ENCODE results near the gene TNIK.

DNA sequence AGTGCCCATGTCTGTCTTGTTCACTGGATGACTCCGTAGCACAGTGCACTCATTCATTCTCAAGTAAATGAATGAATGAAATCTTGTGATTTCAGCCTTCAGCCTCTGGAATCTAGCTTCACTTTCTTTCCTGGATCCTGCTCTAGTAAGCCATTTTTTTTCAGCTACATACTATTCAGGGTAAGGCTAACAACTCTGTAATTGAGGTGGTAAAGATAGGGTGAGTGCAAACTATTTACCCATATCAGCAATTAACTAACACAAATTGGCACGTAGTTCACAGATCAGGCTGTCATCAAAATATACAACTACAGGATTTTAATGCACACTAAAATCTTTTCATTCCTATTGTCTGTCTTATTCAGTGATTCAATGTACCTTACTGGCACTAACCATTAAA, 238.6 kb downstream of the TNIK start:
- no peak for TF ChIP-seq ZFX (IDR thresholded peaks at IDR 0.05; ENCODE audit: borderline replicate concordance)
- TF ChIP-seq, protein P1, sequence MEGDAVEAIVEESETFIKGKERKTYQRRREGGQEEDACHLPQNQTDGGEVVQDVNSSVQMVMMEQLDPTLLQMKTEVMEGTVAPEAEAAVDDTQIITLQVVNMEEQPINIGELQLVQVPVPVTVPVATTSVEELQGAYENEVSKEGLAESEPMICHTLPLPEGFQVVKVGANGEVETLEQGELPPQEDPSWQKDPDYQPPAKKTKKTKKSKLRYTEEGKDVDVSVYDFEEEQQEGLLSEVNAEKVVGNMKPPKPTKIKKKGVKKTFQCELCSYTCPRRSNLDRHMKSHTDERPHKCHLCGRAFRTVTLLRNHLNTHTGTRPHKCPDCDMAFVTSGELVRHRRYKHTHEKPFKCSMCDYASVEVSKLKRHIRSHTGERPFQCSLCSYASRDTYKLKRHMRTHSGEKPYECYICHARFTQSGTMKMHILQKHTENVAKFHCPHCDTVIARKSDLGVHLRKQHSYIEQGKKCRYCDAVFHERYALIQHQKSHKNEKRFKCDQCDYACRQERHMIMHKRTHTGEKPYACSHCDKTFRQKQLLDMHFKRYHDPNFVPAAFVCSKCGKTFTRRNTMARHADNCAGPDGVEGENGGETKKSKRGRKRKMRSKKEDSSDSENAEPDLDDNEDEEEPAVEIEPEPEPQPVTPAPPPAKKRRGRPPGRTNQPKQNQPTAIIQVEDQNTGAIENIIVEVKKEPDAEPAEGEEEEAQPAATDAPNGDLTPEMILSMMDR (IDR thresholded peaks at IDR 0.05) = no peak
